Mammary microvascular endothelial cell (primary cell): Measurements from ENCODE around the gene SMIM41. TPM values are rescaled to one million over a fixed set of nuclear protein-coding genes. Genes with fewer than 3 reads are reported as not detected.

Experiments
- total RNA-seq: library from RNA; depleted of rRNA; stranded (reverse); fragments of >200 nt; gene quantifications from 2 replicates; pipeline ENCODE4 v1.2.3, GENCODE V29; 2015

The SMIM41 gene
- not detected in 2 replicates for total RNA-seq

GRCh38 chr12:52079576-52080402 is at the start of gene SMIM41:
Gene SMIM41 (plus strand): TSS chr12:52079704. CDS start chr12:52079780, 76 bp downstream.

GRCh38 chr12:52050758-52051541 is 28.6 kb upstream of the SMIM41 start, which contains the start of gene NR4A1:
Gene NR4A1 (plus strand): TSS chr12:52051442. CDS start chr12:52054329, 2,887 bp downstream.

GRCh38 chr12:52069327-52070184 is 9.9 kb upstream of the SMIM41 start, which contains the start of gene ATG101:
Gene ATG101 (plus strand): TSS chr12:52069978. CDS start chr12:52073651, 3,673 bp downstream.

Other genes with a start within 250 kb of the SMIM41 start
- 0.15 and 0.33 TPM in 2 replicates for gene FIGNL2, start 231.0 kb upstream of the SMIM41 start, total RNA-seq
- gene ANKRD33, start 191.6 kb upstream of the SMIM41 start, total RNA-seq, result 1.0 TPM in 1 of 2 replicates, not detected in the other
- gene ACVRL1, start 172.2 kb upstream of the SMIM41 start, total RNA-seq, result 373 and 392 TPM in 2 replicates
- gene ACVR1B, start 128.0 kb upstream of the SMIM41 start, total RNA-seq, result 5.2 and 8.4 TPM in 2 replicates
- 47.4 and 50.2 TPM in 2 replicates for gene TAMALIN, start 72.8 kb upstream of the SMIM41 start, total RNA-seq
- 4.4 and 10.5 TPM in 2 replicates for gene NR4A1, start 28.3 kb upstream of the SMIM41 start, total RNA-seq
- gene ATG101, start 9.7 kb upstream of the SMIM41 start, total RNA-seq, result 74.1 and 75.3 TPM in 2 replicates
- gene KRT80, start 112.3 kb downstream of the SMIM41 start, total RNA-seq, result 1.1 and 1.5 TPM in 2 replicates
- gene KRT7, start 153.5 kb downstream of the SMIM41 start, total RNA-seq, result 332 and 351 TPM in 2 replicates
- 0.10 TPM in 1 of 2 replicates, not detected in the other for gene KRT86, start 194.9 kb downstream of the SMIM41 start, total RNA-seq
- 0.20 and 0.67 TPM in 2 replicates for gene KRT81, start 211.8 kb downstream of the SMIM41 start, total RNA-seq
- not detected in 2 replicates for gene KRT83, start 241.7 kb downstream of the SMIM41 start, total RNA-seq